D341Med (cell line): ENCODE results near the gene DENND2A.
A peak's percentile ranks its signal among the peaks of the same experiment; 100 is the strongest.
"Not testable (repeated sequence)": the region's sequence is repeated elsewhere in the genome, so short reads cannot be mapped to it uniquely, and the experiment has no call there.

ENCODE experiments used
- DNase-seq: peaks from one replicate; pipeline ENCODE4 v3.0.0; 2012; ENCODE audit warnings: low spot score

The DENND2A gene

GRCh38 chr7:140506788-140507464 lies 133.7 kb downstream of the DENND2A start:
- peak; percentile 57 for DNase-seq

DNA sequence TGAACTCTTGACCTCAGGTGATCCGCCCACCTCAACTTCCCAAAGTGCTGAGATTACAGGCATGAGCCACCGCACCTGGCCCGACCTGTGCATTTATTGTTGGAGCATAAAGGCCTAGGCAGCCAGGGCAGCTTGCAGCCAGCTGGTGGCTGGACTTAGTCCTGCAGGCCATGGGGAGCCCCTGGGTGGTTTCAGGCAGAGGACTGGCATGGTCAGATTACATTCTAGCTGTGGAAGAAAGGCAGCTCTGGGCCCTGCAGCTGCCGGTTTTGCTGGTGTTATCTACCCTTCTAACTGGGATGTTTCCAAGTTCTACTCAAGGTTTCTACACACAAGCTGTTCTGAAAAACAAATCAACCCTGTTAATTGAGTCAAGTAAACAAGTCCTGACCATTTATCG lies 138.6 kb downstream of the DENND2A start:
- DNase-seq = no peak

- not testable (repeated sequence) for DNase-seq
These were observed 142.8 kb downstream of the DENND2A start for GRCh38 chr7:140497807-140498206.

DNA sequence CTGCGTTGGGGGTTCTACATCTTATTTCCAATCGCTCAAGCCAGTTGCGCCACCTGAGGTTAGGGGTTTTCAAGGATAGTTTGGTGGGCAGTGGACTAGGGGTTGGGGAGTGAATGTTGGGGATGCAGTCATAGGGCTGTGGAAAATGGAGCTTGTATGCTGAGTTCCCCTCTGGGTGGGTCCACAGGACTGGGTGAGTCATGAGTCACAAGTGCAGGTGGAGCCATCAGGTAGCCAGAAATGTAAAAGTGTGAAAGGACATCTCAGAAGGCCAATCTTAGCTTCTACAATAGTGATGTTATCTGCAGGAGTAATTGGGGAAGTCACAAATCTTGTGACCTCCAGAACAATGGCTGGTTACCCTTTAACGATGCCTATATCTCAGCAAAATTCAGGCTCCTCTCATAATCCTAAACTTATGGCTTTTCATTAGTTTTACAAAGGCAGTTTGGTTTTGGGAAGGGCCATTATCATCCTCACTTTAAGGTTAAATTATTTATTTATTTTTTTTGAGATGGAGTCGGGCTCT lies 143.3 kb downstream of the DENND2A start:
- DNase-seq = no peak

GRCh38 chr7:140495514-140496097 lies 145.0 kb downstream of the DENND2A start:
- no peak for DNase-seq

GRCh38 chr7:140494867-140495266 lies 145.7 kb downstream of the DENND2A start:
- DNase-seq = no peak

DNA sequence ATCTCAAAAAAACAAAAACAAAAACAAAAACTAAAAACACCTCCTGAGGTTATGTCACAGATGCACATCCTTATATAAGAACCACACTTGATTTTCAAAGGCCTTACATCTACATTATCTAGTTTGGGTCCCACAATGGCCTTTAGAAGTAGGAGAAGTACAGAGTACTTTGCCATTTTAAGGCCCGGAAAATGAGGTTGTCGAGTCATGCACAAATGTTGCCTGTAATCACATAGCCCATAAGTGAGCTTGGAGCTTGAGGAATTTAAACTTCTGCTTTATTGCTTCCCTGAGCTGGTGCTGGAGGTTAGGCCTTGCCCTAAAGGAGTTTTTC lies 151.6 kb downstream of the DENND2A start:
- DNase-seq = no peak

DNA sequence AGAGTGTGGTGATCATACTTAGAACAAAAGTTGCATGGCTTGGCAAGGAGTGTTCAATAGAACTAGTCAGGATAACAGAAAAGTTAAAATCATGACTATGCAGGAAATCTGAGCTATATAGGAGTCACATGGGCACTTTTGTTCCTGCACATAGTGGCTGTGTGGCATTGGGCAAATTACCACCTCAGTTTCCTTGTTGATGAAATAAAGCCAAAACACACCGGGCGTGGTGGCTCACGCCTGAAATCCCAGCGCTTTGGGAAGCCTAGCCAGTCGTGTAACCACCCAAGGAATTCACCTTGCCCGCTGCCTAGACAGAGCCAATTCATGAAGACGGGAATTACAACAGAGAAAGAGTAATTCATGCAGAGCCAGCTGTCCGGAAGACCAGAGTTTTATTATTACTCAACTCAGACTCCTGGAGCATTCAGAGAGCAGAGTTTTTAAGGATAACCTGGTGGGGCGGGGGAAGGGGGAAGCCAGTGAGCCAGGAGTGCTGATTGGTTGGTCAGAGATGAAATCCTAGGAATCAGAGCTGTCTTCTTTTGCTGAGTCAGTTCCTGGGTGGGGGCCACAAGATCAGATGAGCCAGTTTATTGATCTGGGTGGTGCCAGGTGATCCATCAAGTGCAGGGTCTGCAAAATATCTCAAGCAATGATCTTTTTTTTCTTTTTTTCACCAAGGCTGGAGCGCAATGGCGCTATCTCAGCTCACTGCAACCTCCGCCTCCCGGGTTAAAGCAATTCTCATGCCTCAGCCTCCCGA lies 154.9 kb downstream of the DENND2A start:
- no peak for DNase-seq

DNA sequence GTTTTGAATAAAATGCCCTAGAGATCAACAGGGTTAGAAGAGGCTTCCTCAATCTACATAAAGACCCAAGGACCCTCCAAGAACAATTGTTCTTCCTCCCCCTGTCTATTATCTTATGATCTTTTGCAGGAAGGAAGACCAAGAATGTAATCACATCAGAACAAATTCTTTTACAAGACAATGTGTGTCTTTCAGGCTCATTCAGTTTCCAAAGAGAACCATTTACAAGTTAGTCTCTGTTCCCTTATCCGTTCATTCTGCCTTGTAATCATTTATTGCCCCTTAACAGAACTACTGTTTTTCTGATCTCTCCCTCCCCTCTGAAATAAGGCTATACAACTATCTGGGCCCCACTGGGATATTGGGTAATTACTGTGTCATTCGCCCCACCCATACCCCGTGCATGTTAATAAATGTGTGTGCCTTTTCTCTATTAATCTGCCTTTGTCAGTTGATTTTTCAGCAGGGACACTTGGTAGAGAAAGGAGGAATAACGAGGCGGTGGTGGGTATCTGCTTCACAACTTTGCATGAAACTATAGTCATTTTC lies 155.6 kb downstream of the DENND2A start:
- no peak for DNase-seq

GRCh38 chr7:140484479-140484878 lies 156.1 kb downstream of the DENND2A start:
- DNase-seq = no peak

GRCh38 chr7:140479739-140480084 lies 160.9 kb downstream of the DENND2A start:
- DNase-seq = no peak

GRCh38 chr7:140479062-140479738 lies 161.4 kb downstream of the DENND2A start, which contains the start of gene MKRN1:
TSS of gene MKRN1 (minus strand) at chr7:140479505. CDS start at chr7:140479344, 161 bp downstream.
- peak; percentile 96 for DNase-seq

GRCh38 chr7:140478246-140479061 lies 162.2 kb downstream of the DENND2A start:
- peak; percentile 79 for DNase-seq

- no peak for DNase-seq
These were observed 163.8 kb downstream of the DENND2A start for GRCh38 chr7:140476698-140477261.

DNA sequence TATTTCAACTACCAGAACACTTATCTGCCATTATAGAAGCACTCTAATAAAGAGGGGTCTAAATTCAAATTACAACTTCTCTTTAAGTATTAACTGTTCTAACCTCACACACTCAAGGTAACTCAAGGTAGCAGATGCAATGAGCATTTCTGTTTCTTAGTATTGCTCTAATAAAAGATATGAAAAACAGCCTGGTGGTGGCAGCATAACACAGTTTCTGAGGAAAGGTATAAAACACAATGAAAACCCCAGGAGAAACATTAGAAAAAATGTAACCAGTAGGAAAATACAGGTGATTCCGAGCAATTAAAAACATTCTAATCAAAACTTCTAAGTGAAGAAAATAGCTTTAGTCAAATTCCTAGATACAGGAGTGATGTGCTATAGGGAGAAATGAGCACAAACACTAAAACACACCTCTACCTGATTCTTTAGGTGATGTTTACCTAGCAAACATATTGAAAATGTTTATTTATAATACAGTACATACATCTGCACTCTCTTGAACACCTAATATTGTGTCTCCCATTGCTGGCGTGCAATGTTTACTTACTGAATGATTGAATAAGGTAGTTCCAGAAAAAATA lies 164.8 kb downstream of the DENND2A start:
- DNase-seq = peak; percentile 50
